Memory B cell (primary cell): ENCODE measurements around the gene ZNF547.

Experiments used
- ATAC-seq: fragments of 150-1000 bp; cut with Tn5 transposase; 2 replicates; pipeline ENCODE4 v1.10.0; 2021; ENCODE audit warnings: low read depth, mild to moderate bottlenecking, moderate library complexity
- DNase-seq, 2 donors: peaks; one replicate each; pipeline ENCODE4 v3.0.0; 2022; ENCODE audit warnings: low spot score in 2 of 2
- H3K27ac Mint-ChIP-seq: one replicate; pipeline ENCODE4 v1.8.0; 2022; ENCODE audit warnings: mild to moderate bottlenecking, moderate library complexity, mixed read lengths
- H3K27me3 Mint-ChIP-seq: one replicate; pipeline ENCODE4 v1.8.0; 2022; ENCODE audit warnings: mixed read lengths
- H3K36me3 Mint-ChIP-seq: one replicate; pipeline ENCODE4 v1.8.0; 2022; ENCODE audit warnings: mild to moderate bottlenecking, mixed read lengths
- H3K4me1 Mint-ChIP-seq: one replicate; pipeline ENCODE4 v1.8.0; 2022; ENCODE audit warnings: mixed read lengths
- H3K4me3 Mint-ChIP-seq: one replicate; pipeline ENCODE4 v1.8.0; 2022; ENCODE audit warnings: mild to moderate bottlenecking, moderate library complexity, mixed read lengths
- H3K9me3 Mint-ChIP-seq: one replicate; pipeline ENCODE4 v1.8.0; 2022; ENCODE audit warnings: mixed read lengths

Gene ZNF547

DNA sequence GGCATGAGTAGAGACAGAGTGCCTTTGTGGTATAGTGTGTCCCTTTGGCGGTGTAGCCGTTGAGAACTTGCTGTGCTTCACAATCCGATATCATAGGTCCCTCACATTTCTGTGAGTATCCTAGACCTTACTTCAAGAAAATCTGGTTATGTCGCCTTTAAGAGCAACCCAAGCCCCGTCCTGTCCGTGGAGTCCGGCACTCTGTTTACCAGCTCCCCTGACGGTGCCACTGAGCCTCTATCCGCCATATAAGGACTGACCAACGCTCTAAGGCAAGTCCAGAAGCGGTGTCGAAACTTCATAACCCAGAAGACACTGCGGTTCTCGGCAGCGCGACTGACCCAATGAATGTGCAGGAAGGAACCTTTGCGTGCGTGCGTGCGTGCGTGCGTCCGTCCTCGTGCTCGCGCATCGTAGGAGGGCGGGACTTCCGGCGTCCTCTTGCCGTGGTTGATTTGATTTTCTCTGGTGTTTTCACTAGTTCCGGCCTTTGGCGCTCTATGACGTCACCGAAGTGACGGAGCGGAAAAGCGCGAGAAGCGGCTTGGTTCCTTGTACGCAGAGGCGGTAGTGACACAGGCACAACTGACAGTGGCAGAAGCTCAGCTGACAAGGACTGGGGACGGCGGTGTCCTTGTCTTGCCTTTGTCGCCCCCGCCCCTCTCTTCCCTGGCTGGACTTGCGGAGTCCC is at the start of gene ZNF547, which contains the start of gene TRAPPC2B:
Gene ZNF547 (plus strand): TSS at position 555 of the 691 bp plus-strand sequence. CDS start 5,005 bp downstream, outside the sequence.
Gene TRAPPC2B (plus strand): TSS at position 555 of the 691 bp plus-strand sequence. CDS start 1,283 bp downstream, outside the sequence.
- no peaks in the 10 kb centered on the region for H3K27me3 Mint-ChIP-seq
- peak within 1 kb of the TSS; percentile 92 for H3K4me3 Mint-ChIP-seq
- H3K36me3 Mint-ChIP-seq = peaks cover 19% of the 10 kb centered on the region
- peak within 1 kb of the TSS; percentile 99 for H3K27ac Mint-ChIP-seq
- H3K9me3 Mint-ChIP-seq = peaks cover 6% of the 10 kb centered on the region
- DNase-seq (peak; percentile 97), ATAC-seq (peak; percentile 92)
- H3K4me1 Mint-ChIP-seq = peaks cover 12% of the 10 kb centered on the region

GRCh38 chr19:57314146-57314545 is 49.2 kb upstream of the ZNF547 start:
- DNase-seq = no peak
- ATAC-seq = no peak
- H3K36me3 Mint-ChIP-seq = peaks cover 1% of the 10 kb centered on the region
- H3K4me3 Mint-ChIP-seq = no peak overlapping the region
- no peak overlapping the region for H3K27ac Mint-ChIP-seq
- peaks cover 6% of the 10 kb centered on the region for H3K9me3 Mint-ChIP-seq
- H3K27me3 Mint-ChIP-seq = peaks cover 6% of the 10 kb centered on the region
- H3K4me1 Mint-ChIP-seq = no peaks in the 10 kb centered on the region

DNA sequence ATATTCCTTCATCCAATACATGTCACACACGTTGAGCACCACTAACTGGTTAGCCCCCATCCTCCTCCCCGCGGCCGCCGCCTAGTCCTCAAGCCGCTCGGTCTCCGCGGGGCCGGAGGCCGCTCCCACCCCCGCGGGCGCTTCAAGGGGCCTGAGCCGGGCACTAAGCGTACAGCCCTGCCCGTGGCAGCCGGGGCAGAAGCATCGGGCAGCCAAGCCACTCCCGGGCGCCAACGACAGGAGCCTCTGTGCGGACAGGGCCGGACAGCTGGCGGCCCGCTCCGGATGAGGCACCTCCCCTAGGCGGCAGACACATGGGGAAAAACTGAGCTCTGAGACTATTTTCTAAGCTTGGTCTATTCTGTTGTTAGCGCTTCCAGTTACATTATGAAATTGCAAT is 45.8 kb upstream of the ZNF547 start:
- Mint-ChIP-seq H3K36me3 (peaks cover 2% of the 10 kb centered on the region), H3K27me3 (peaks cover 6% of the 10 kb centered on the region), H3K9me3 (peaks cover 4% of the 10 kb centered on the region), H3K4me1 (peaks cover 18% of the 10 kb centered on the region), H3K27ac (no peak overlapping the region), H3K4me3 (no peak overlapping the region)
- ATAC-seq (no peak), DNase-seq (no peak)

GRCh38 chr19:57319869-57320179 is 43.5 kb upstream of the ZNF547 start:
- peak overlapping the region; percentile 98 for H3K27ac Mint-ChIP-seq
- peak; percentile 62 for ATAC-seq

GRCh38 chr19:57320180-57321084 is 42.9 kb upstream of the ZNF547 start, which contains the start of gene ZNF543:
Gene ZNF543, plus strand, starts transcription at chr19:57320472. Its CDS starts 382 bp downstream, at chr19:57320854.
- peak within 1 kb of the TSS; percentile 97 for H3K4me3 Mint-ChIP-seq
- H3K27me3 Mint-ChIP-seq = peaks cover 4% of the 10 kb centered on the region
- H3K4me1 Mint-ChIP-seq = peaks cover 22% of the 10 kb centered on the region
- peak; percentile 89 to 90 for DNase-seq
- peaks cover 22% of the 10 kb centered on the region for H3K36me3 Mint-ChIP-seq
- H3K27ac Mint-ChIP-seq = peak within 1 kb of the TSS; percentile 98
- peaks cover 6% of the 10 kb centered on the region for H3K9me3 Mint-ChIP-seq
- ATAC-seq = peak; percentile 92

More at GRCh38 chr19:57319869-57320179, 43.5 kb upstream of the ZNF547 start:
- peak overlapping the region; percentile 97 for H3K4me3 Mint-ChIP-seq
- H3K4me1 Mint-ChIP-seq = peaks cover 22% of the 10 kb centered on the region
- no peak for DNase-seq
- H3K36me3 Mint-ChIP-seq = peaks cover 17% of the 10 kb centered on the region
- peaks cover 5% of the 10 kb centered on the region for H3K9me3 Mint-ChIP-seq
- H3K27me3 Mint-ChIP-seq = peaks cover 4% of the 10 kb centered on the region

DNA sequence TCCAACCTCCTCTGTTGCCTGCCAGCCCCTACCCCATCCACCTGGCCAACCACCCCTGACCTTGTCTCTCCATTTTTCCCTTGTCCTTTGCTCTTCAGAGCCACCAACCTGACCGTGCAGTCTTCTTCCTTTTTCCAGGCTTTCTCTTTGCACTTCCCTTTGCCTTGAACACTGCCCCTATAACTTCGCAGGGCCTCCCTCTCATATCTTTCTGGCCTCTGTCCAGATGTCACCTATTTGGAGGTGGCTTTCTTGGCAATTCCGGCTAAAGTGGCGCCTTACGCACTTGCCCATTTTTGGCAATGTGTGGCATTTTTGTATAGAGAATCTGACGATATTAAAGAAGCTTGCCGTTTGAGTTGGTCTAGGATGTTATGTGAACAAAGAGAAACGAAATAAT is 42.2 kb upstream of the ZNF547 start:
- ATAC-seq (no peak), DNase-seq (no peak)
- peaks cover 4% of the 10 kb centered on the region for H3K9me3 Mint-ChIP-seq
- H3K27ac Mint-ChIP-seq = peak overlapping the region; percentile 98
- peaks cover 22% of the 10 kb centered on the region for H3K4me1 Mint-ChIP-seq
- peaks cover 29% of the 10 kb centered on the region for H3K36me3 Mint-ChIP-seq
- H3K4me3 Mint-ChIP-seq = peak overlapping the region; percentile 97
- peaks cover 3% of the 10 kb centered on the region for H3K27me3 Mint-ChIP-seq

DNA sequence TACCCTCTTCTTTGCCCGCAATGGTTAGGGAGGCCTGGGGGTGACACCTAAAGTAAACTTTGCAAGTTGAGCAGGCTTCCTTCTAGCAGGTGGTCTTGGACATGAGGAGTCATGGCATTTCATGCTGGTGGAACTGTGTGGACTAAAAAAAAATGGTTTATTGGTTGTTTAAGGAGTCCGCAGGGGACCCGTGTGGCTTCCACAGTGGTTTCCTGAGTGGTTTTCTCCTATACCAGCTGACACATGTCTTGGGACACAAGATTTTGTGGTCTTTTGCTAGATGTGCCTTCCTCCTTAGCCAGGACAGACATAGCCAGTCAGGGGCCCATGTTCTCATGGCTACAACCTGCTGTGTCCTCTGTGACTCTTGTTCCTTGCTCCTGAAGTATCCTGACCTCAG is 41.6 kb upstream of the ZNF547 start:
- peak overlapping the region; percentile 98 for H3K27ac Mint-ChIP-seq
- ATAC-seq (no peak), DNase-seq (no peak)
- H3K9me3 Mint-ChIP-seq = peaks cover 4% of the 10 kb centered on the region
- H3K36me3 Mint-ChIP-seq = peaks cover 32% of the 10 kb centered on the region
- H3K4me1 Mint-ChIP-seq = peaks cover 22% of the 10 kb centered on the region
- H3K4me3 Mint-ChIP-seq = peak overlapping the region; percentile 97
- peaks cover 2% of the 10 kb centered on the region for H3K27me3 Mint-ChIP-seq

- DNase-seq (no peak), ATAC-seq (no peak)
- no peak overlapping the region for H3K4me3 Mint-ChIP-seq
- peaks cover 9% of the 10 kb centered on the region for H3K9me3 Mint-ChIP-seq
- no peak overlapping the region for H3K27ac Mint-ChIP-seq
- peaks cover 56% of the 10 kb centered on the region for H3K36me3 Mint-ChIP-seq
- H3K27me3 Mint-ChIP-seq = no peaks in the 10 kb centered on the region
- H3K4me1 Mint-ChIP-seq = peaks cover 18% of the 10 kb centered on the region
Measured at GRCh38 chr19:57324992-57325391, 38.4 kb upstream of the ZNF547 start.

DNA sequence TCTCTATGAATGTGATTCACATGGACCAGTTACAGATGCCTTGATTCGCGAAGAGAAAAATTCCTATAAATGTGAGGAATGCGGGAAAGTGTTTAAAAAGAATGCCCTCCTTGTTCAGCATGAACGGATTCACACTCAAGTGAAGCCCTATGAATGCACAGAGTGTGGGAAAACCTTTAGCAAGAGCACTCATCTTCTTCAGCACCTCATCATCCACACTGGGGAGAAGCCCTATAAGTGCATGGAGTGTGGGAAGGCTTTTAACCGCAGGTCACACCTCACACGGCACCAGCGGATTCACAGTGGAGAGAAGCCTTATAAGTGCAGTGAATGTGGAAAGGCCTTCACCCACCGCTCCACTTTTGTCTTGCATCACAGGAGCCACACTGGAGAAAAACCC is 35.4 kb upstream of the ZNF547 start:
- H3K27me3 Mint-ChIP-seq = no peaks in the 10 kb centered on the region
- ATAC-seq = no peak
- peaks cover 61% of the 10 kb centered on the region for H3K36me3 Mint-ChIP-seq
- no peak overlapping the region for H3K27ac Mint-ChIP-seq
- DNase-seq = no peak
- no peak overlapping the region for H3K4me3 Mint-ChIP-seq
- no peaks in the 10 kb centered on the region for H3K4me1 Mint-ChIP-seq
- peaks cover 6% of the 10 kb centered on the region for H3K9me3 Mint-ChIP-seq

GRCh38 chr19:57334191-57334590 is 29.2 kb upstream of the ZNF547 start:
- Mint-ChIP-seq H3K27ac (no peak overlapping the region), H3K27me3 (no peaks in the 10 kb centered on the region), H3K36me3 (peaks cover 16% of the 10 kb centered on the region), H3K4me1 (no peaks in the 10 kb centered on the region), H3K4me3 (no peak overlapping the region), H3K9me3 (no peaks in the 10 kb centered on the region)
- DNase-seq (no peak), ATAC-seq (no peak)

GRCh38 chr19:57338877-57339276 is 24.5 kb upstream of the ZNF547 start:
- no peak overlapping the region for H3K27ac Mint-ChIP-seq
- ATAC-seq (no peak), DNase-seq (no peak)
- H3K27me3 Mint-ChIP-seq = no peaks in the 10 kb centered on the region
- H3K4me1 Mint-ChIP-seq = no peaks in the 10 kb centered on the region
- H3K4me3 Mint-ChIP-seq = no peak overlapping the region
- peaks cover 2% of the 10 kb centered on the region for H3K9me3 Mint-ChIP-seq
- H3K36me3 Mint-ChIP-seq = peaks cover 5% of the 10 kb centered on the region

DNA sequence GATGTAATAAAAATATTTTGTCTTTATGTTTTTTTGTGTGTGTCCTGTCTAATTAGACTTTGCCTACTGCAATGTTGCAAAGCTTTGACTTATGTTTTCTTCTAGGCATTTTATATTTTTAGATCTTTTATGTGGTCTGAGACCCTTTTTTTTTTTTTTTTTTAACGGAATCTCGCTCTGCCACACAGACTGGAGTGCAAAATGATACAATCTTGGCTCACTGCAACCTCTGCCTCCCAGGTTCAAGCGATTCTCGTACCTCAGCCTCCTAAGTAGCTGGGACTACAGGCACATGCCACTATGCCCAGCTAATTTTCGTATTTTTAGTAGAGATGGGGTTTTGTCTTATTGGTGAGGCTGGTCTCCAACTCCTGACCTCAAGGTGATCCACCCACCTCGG is 20.8 kb upstream of the ZNF547 start:
- DNase-seq (no peak), ATAC-seq (no peak)
- Mint-ChIP-seq H3K9me3 (peaks cover 2% of the 10 kb centered on the region), H3K4me3 (no peak overlapping the region), H3K4me1 (no peaks in the 10 kb centered on the region), H3K27me3 (no peaks in the 10 kb centered on the region), H3K36me3 (no peaks in the 10 kb centered on the region), H3K27ac (no peak overlapping the region)

DNA sequence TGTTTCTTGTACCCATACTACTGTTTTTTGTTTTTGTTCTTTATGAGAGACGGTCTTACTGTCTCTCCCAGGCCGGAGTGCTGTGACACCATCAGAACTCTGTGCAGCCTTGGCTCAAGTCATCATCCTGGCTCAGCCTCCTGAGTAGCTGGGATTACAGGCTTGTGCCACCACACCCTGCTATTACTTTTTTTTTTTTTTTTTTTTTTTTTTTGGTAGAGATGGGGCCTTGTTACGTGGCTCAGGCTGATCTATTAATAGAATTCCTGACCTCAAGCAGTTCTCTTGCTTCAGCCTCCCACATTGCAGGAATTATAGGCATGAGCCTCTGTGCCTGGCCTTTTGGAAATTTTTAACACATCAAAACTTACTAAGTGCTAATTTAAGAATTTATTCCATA is 15.2 kb upstream of the ZNF547 start:
- Mint-ChIP-seq H3K9me3 (peaks cover 8% of the 10 kb centered on the region), H3K4me1 (peaks cover 26% of the 10 kb centered on the region), H3K27ac (no peak overlapping the region), H3K36me3 (peaks cover 13% of the 10 kb centered on the region), H3K4me3 (no peak overlapping the region), H3K27me3 (no peaks in the 10 kb centered on the region)
- DNase-seq (no peak), ATAC-seq (no peak)
